Measurements from ENCODE around the gene TM2D3. TPM values are rescaled to one million over a fixed set of nuclear protein-coding genes. Genes with fewer than 3 reads are reported as not detected.

Gene TM2D3
- total and polyA plus RNA-seq, 2 of the 8 experiments (the other 6 are each of a cell fraction or from before 2014, with no cell fraction given) = 26.4 to 28.0 TPM

- TF ChIP-seq CHD7 (IDR thresholded peaks at IDR 0.05; ENCODE audit: insufficient replicate concordance, low read length) = no peak
- TF ChIP-seq TCF12 (IDR thresholded peaks at IDR 0.05; ENCODE audit: low read depth, low read length) = no peak
These were observed 6.0 kb upstream of the TM2D3 start (continued) for GRCh38 chr15:101657968-101658784.
